ENCODE measurements around the gene CFAP46. TPM values are rescaled to one million over a fixed set of nuclear protein-coding genes. Genes with fewer than 3 reads are reported as not detected.

CFAP46 gene
- total RNA-seq, 1 experiment from 2014 or later: 1.6 TPM

DNA sequence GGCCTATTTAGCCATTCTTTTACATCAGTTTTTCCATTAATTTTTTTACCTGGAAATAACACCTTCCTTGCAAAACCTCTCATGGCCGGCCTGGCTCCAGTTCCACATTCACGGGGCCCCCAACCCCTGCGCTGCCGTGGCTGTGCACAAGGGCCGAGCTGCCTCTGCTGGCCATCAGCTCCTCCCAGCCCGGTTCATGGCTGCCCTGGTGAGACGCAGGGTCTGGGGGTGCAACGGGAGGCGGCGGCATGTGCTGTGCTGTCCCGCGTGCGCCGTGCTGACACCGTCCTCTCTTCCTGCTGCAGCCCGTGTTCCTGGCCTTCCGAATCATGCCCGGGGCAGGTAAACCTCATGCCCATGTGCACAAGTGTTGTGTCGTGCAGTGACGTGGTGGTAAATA lies 160.8 kb downstream of the CFAP46 start:
- Histone ChIP-seq H3K27ac (ENCODE audit: low read length) (no peak overlapping the region), H3K36me3 (ENCODE audit: control insufficient read depth, insufficient read depth, low read length) (no peaks in the 10 kb centered on the region)
- CTCF ChIA-PET: no interaction called here

GRCh38 chr10:132780356-132780755 lies 162.0 kb downstream of the CFAP46 start:
- H3K9me3 ChIP-seq (ENCODE audit: control insufficient read depth, insufficient read depth, low read depth, low read length): no peaks in the 10 kb centered on the region
- BruUV-seq (replicated peaks): no TSS peak
- no peaks in the 10 kb centered on the region for H3K27me3 ChIP-seq (ENCODE audit: control insufficient read depth, insufficient read depth, low read length)
- no peak for ATAC-seq
- DNase-seq (ENCODE audit: low read depth, low spot score): no peak
- H3K36me3 ChIP-seq (ENCODE audit: control insufficient read depth, insufficient read depth, low read length): no peaks in the 10 kb centered on the region
- CTCF ChIA-PET: no interaction called here
- H3K4me3 ChIP-seq (ENCODE audit: low read depth in 2 of 2, low read length in 2 of 2): no peak overlapping the region
- in situ Hi-C loops (cut with HindIII; ENCODE audit: low pct_unique_long_range_greater_than_20kb, low sequenced_read_pairs) (no loop called here), intact Hi-C loops (cut with micrococcal nuclease; ENCODE audit: unreplicated experiment) (no loop called here)
- no peak overlapping the region for H3K27ac ChIP-seq (ENCODE audit: low read length)
- POLR2A ChIA-PET: interaction anchor here (0.6 kb wide), 1 partner anchor 162 kb away, joined by 4 read pairs; the partner anchor contains the start of gene CFAP46
- no peaks in the 10 kb centered on the region; the same call in 1 of the 2 replicates for H3K4me1 ChIP-seq (ENCODE audit: control insufficient read depth, insufficient read depth, low read length)
- no peak for TF ChIP-seq SIN3A (IDR thresholded peaks at IDR 0.05; ENCODE audit: borderline replicate concordance, insufficient read depth, low read depth, low read length)
- TF ChIP-seq POLR2AphosphoS5 (IDR thresholded peaks at IDR 0.05; ENCODE audit: low read depth, low read length): no peak
- no peak for TF ChIP-seq TCF7L2 (IDR thresholded peaks at IDR 0.05; ENCODE audit: low read depth, low read length)
- TF ChIP-seq, protein P1, sequence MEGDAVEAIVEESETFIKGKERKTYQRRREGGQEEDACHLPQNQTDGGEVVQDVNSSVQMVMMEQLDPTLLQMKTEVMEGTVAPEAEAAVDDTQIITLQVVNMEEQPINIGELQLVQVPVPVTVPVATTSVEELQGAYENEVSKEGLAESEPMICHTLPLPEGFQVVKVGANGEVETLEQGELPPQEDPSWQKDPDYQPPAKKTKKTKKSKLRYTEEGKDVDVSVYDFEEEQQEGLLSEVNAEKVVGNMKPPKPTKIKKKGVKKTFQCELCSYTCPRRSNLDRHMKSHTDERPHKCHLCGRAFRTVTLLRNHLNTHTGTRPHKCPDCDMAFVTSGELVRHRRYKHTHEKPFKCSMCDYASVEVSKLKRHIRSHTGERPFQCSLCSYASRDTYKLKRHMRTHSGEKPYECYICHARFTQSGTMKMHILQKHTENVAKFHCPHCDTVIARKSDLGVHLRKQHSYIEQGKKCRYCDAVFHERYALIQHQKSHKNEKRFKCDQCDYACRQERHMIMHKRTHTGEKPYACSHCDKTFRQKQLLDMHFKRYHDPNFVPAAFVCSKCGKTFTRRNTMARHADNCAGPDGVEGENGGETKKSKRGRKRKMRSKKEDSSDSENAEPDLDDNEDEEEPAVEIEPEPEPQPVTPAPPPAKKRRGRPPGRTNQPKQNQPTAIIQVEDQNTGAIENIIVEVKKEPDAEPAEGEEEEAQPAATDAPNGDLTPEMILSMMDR (IDR thresholded peaks at IDR 0.05): no peak
- TF ChIP-seq, protein P2, sequence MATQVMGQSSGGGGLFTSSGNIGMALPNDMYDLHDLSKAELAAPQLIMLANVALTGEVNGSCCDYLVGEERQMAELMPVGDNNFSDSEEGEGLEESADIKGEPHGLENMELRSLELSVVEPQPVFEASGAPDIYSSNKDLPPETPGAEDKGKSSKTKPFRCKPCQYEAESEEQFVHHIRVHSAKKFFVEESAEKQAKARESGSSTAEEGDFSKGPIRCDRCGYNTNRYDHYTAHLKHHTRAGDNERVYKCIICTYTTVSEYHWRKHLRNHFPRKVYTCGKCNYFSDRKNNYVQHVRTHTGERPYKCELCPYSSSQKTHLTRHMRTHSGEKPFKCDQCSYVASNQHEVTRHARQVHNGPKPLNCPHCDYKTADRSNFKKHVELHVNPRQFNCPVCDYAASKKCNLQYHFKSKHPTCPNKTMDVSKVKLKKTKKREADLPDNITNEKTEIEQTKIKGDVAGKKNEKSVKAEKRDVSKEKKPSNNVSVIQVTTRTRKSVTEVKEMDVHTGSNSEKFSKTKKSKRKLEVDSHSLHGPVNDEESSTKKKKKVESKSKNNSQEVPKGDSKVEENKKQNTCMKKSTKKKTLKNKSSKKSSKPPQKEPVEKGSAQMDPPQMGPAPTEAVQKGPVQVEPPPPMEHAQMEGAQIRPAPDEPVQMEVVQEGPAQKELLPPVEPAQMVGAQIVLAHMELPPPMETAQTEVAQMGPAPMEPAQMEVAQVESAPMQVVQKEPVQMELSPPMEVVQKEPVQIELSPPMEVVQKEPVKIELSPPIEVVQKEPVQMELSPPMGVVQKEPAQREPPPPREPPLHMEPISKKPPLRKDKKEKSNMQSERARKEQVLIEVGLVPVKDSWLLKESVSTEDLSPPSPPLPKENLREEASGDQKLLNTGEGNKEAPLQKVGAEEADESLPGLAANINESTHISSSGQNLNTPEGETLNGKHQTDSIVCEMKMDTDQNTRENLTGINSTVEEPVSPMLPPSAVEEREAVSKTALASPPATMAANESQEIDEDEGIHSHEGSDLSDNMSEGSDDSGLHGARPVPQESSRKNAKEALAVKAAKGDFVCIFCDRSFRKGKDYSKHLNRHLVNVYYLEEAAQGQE (IDR thresholded peaks at IDR 0.05; ENCODE audit: insufficient read depth in 1 of 2, low read depth in 2 of 2, low read length in 1 of 2): no peak

More for the DNA sequence above, 160.8 kb downstream of the CFAP46 start:
- DNase-seq (ENCODE audit: low read depth, low spot score): no peak
- in situ Hi-C loops (cut with HindIII; ENCODE audit: low pct_unique_long_range_greater_than_20kb, low sequenced_read_pairs) (no loop called here), intact Hi-C loops (cut with micrococcal nuclease; ENCODE audit: unreplicated experiment) (no loop called here)
- no peak overlapping the region for H3K4me3 ChIP-seq (ENCODE audit: low read depth in 2 of 2, low read length in 2 of 2)
- BruUV-seq (replicated peaks): no TSS peak
- POLR2A ChIA-PET: no interaction called here
- no peak for ATAC-seq
- H3K4me1 ChIP-seq (ENCODE audit: control insufficient read depth, insufficient read depth, low read length): peaks cover 4% of the 10 kb centered on the region; the same call in 1 of the 2 replicates
- H3K9me3 ChIP-seq (ENCODE audit: control insufficient read depth, insufficient read depth, low read depth, low read length): no peaks in the 10 kb centered on the region
- TF ChIP-seq, protein P2 (IDR thresholded peaks at IDR 0.05; ENCODE audit: insufficient read depth in 1 of 2, low read depth in 2 of 2, low read length in 1 of 2): no peak
- TF ChIP-seq, protein P1 (IDR thresholded peaks at IDR 0.05): no peak
- TF ChIP-seq TCF7L2 (IDR thresholded peaks at IDR 0.05; ENCODE audit: low read depth, low read length): no peak
- H3K27me3 ChIP-seq (ENCODE audit: control insufficient read depth, insufficient read depth, low read length): no peaks in the 10 kb centered on the region; the same call in 1 of the 2 replicates

Data from Panc1 (cell line).